Activated T-cell treated with anti-CD3 and anti-CD28 coated beads, Interleukin-2, amount 50 U/mL, for 24 hours (primary cell): ENCODE results near the gene SASH1.

Experiments
- DNase-seq: peaks from one replicate; pipeline ENCODE4 v3.0.0-alpha.2; 2020
- H3K27ac Mint-ChIP-seq: 2 replicates; pipeline ENCODE4 v1.8.0; 2020; ENCODE audit warnings: mild to moderate bottlenecking, mixed read lengths
- H3K27me3 Mint-ChIP-seq: 2 replicates; pipeline ENCODE4 v1.8.0; 2020; ENCODE audit warnings: mixed read lengths
- H3K36me3 Mint-ChIP-seq: 2 replicates; pipeline ENCODE4 v1.8.0; 2020; ENCODE audit warnings: low read depth, mixed read lengths
- H3K4me1 Mint-ChIP-seq: 2 replicates; pipeline ENCODE4 v1.8.0; 2020; ENCODE audit warnings: low read depth, mixed read lengths
- H3K4me3 Mint-ChIP-seq: 2 replicates; pipeline ENCODE4 v1.8.0; 2020; ENCODE audit warnings: mild to moderate bottlenecking, moderate library complexity, mixed read lengths
- H3K9me3 Mint-ChIP-seq: 2 replicates; pipeline ENCODE4 v1.8.0; 2020; ENCODE audit warnings: mixed read lengths

SASH1 gene

GRCh38 chr6:148556410-148556809 is 213.8 kb downstream of the SASH1 start:
- H3K4me3 Mint-ChIP-seq = no peak overlapping the region
- H3K27ac Mint-ChIP-seq = no peak overlapping the region
- no peak for DNase-seq
- peaks cover 59% of the 10 kb centered on the region for H3K27me3 Mint-ChIP-seq
- no peaks in the 10 kb centered on the region for H3K36me3 Mint-ChIP-seq
- H3K4me1 Mint-ChIP-seq = peaks cover 8% of the 10 kb centered on the region
- no peaks in the 10 kb centered on the region for H3K9me3 Mint-ChIP-seq

GRCh38 chr6:148557796-148558321 is 215.2 kb downstream of the SASH1 start:
- H3K36me3 Mint-ChIP-seq = no peaks in the 10 kb centered on the region
- DNase-seq = no peak
- H3K4me3 Mint-ChIP-seq = no peak overlapping the region
- H3K9me3 Mint-ChIP-seq = no peaks in the 10 kb centered on the region
- peaks cover 58% of the 10 kb centered on the region for H3K27me3 Mint-ChIP-seq
- H3K4me1 Mint-ChIP-seq = peaks cover 8% of the 10 kb centered on the region
- H3K27ac Mint-ChIP-seq = no peak overlapping the region

GRCh38 chr6:148559848-148560433 is 217.3 kb downstream of the SASH1 start:
- H3K27me3 Mint-ChIP-seq = peaks cover 54% of the 10 kb centered on the region
- no peak overlapping the region for H3K4me3 Mint-ChIP-seq
- H3K36me3 Mint-ChIP-seq = no peaks in the 10 kb centered on the region
- H3K27ac Mint-ChIP-seq = no peak overlapping the region
- peak; percentile 82 for DNase-seq
- no peaks in the 10 kb centered on the region for H3K9me3 Mint-ChIP-seq
- peaks cover 8% of the 10 kb centered on the region for H3K4me1 Mint-ChIP-seq

GRCh38 chr6:148561629-148562028 is 219.0 kb downstream of the SASH1 start:
- H3K27me3 Mint-ChIP-seq = peaks cover 48% of the 10 kb centered on the region

GRCh38 chr6:148563066-148563465 is 220.4 kb downstream of the SASH1 start:
- no peaks in the 10 kb centered on the region for H3K36me3 Mint-ChIP-seq
- peaks cover 15% of the 10 kb centered on the region for H3K4me1 Mint-ChIP-seq
- no peaks in the 10 kb centered on the region for H3K9me3 Mint-ChIP-seq
- no peak overlapping the region for H3K27ac Mint-ChIP-seq
- H3K27me3 Mint-ChIP-seq = peaks cover 38% of the 10 kb centered on the region
- no peak for DNase-seq
- H3K4me3 Mint-ChIP-seq = no peak overlapping the region

More at GRCh38 chr6:148561629-148562028, 219.0 kb downstream of the SASH1 start:
- no peak overlapping the region for H3K27ac Mint-ChIP-seq
- peaks cover 15% of the 10 kb centered on the region for H3K4me1 Mint-ChIP-seq
- DNase-seq = no peak
- no peaks in the 10 kb centered on the region for H3K36me3 Mint-ChIP-seq
- H3K9me3 Mint-ChIP-seq = no peaks in the 10 kb centered on the region
- H3K4me3 Mint-ChIP-seq = no peak overlapping the region

GRCh38 chr6:148564494-148565035 is 221.9 kb downstream of the SASH1 start:
- H3K4me1 Mint-ChIP-seq = peaks cover 15% of the 10 kb centered on the region
- peaks cover 31% of the 10 kb centered on the region for H3K27me3 Mint-ChIP-seq
- no peak overlapping the region for H3K27ac Mint-ChIP-seq
- DNase-seq = no peak
- H3K4me3 Mint-ChIP-seq = no peak overlapping the region
- no peaks in the 10 kb centered on the region for H3K9me3 Mint-ChIP-seq
- no peaks in the 10 kb centered on the region for H3K36me3 Mint-ChIP-seq

GRCh38 chr6:148565321-148565926 is 222.8 kb downstream of the SASH1 start:
- Mint-ChIP-seq H3K4me1 (peaks cover 15% of the 10 kb centered on the region), H3K4me3 (no peak overlapping the region), H3K27me3 (peaks cover 31% of the 10 kb centered on the region), H3K36me3 (no peaks in the 10 kb centered on the region), H3K9me3 (no peaks in the 10 kb centered on the region), H3K27ac (no peak overlapping the region)
- DNase-seq = no peak

- H3K4me1 Mint-ChIP-seq = peaks cover 15% of the 10 kb centered on the region
Measured at GRCh38 chr6:148565930-148566663, 223.5 kb downstream of the SASH1 start.

GRCh38 chr6:148566664-148567350 is 224.2 kb downstream of the SASH1 start:
- Mint-ChIP-seq H3K9me3 (no peaks in the 10 kb centered on the region), H3K4me1 (peaks cover 15% of the 10 kb centered on the region)
- DNase-seq = no peak

More at GRCh38 chr6:148565930-148566663, 223.5 kb downstream of the SASH1 start:
- no peak overlapping the region for H3K4me3 Mint-ChIP-seq
- no peak for DNase-seq
- no peaks in the 10 kb centered on the region for H3K9me3 Mint-ChIP-seq
- H3K27ac Mint-ChIP-seq = peak overlapping the region; percentile 34
- H3K27me3 Mint-ChIP-seq = peaks cover 35% of the 10 kb centered on the region
- H3K36me3 Mint-ChIP-seq = no peaks in the 10 kb centered on the region

GRCh38 chr6:148570456-148570855 is 227.8 kb downstream of the SASH1 start:
- no peak overlapping the region for H3K27ac Mint-ChIP-seq
- H3K9me3 Mint-ChIP-seq = no peaks in the 10 kb centered on the region
- no peak overlapping the region for H3K4me3 Mint-ChIP-seq
- H3K4me1 Mint-ChIP-seq = peaks cover 15% of the 10 kb centered on the region
- DNase-seq = no peak
- peaks cover 41% of the 10 kb centered on the region for H3K27me3 Mint-ChIP-seq
- H3K36me3 Mint-ChIP-seq = no peaks in the 10 kb centered on the region

More at GRCh38 chr6:148566664-148567350, 224.2 kb downstream of the SASH1 start:
- H3K27me3 Mint-ChIP-seq = peaks cover 43% of the 10 kb centered on the region
- no peaks in the 10 kb centered on the region for H3K36me3 Mint-ChIP-seq
- H3K27ac Mint-ChIP-seq = peak overlapping the region; percentile 34
- H3K4me3 Mint-ChIP-seq = no peak overlapping the region

GRCh38 chr6:148572676-148573335 is 230.2 kb downstream of the SASH1 start:
- Mint-ChIP-seq H3K4me1 (peaks cover under 1% of the 10 kb centered on the region), H3K36me3 (no peaks in the 10 kb centered on the region), H3K27me3 (peaks cover 48% of the 10 kb centered on the region), H3K27ac (no peak overlapping the region), H3K4me3 (no peak overlapping the region), H3K9me3 (no peaks in the 10 kb centered on the region)
- no peak for DNase-seq

- peaks cover 55% of the 10 kb centered on the region for H3K27me3 Mint-ChIP-seq
- no peak overlapping the region for H3K4me3 Mint-ChIP-seq
- H3K9me3 Mint-ChIP-seq = no peaks in the 10 kb centered on the region
- DNase-seq = no peak
- H3K4me1 Mint-ChIP-seq = peaks cover 5% of the 10 kb centered on the region
- H3K36me3 Mint-ChIP-seq = no peaks in the 10 kb centered on the region
- no peak overlapping the region for H3K27ac Mint-ChIP-seq
Measured at GRCh38 chr6:148573922-148574321, 231.3 kb downstream of the SASH1 start.

- Mint-ChIP-seq H3K4me3 (no peak overlapping the region), H3K27ac (no peak overlapping the region)
Measured at GRCh38 chr6:148577687-148578488, 235.2 kb downstream of the SASH1 start.

More at GRCh38 chr6:148577687-148578488, 235.2 kb downstream of the SASH1 start:
- Mint-ChIP-seq H3K36me3 (no peaks in the 10 kb centered on the region), H3K9me3 (no peaks in the 10 kb centered on the region), H3K27me3 (peaks cover 52% of the 10 kb centered on the region), H3K4me1 (peaks cover 5% of the 10 kb centered on the region)
- peak; percentile 48 for DNase-seq
